ENCODE results near the gene USP16.
A peak's percentile ranks its signal among the peaks of the same experiment; 100 is the strongest.
"Not testable (repeated sequence)": the region's sequence is repeated elsewhere in the genome, so short reads cannot be mapped to it uniquely, and the experiment has no call there.

Gene USP16

DNA sequence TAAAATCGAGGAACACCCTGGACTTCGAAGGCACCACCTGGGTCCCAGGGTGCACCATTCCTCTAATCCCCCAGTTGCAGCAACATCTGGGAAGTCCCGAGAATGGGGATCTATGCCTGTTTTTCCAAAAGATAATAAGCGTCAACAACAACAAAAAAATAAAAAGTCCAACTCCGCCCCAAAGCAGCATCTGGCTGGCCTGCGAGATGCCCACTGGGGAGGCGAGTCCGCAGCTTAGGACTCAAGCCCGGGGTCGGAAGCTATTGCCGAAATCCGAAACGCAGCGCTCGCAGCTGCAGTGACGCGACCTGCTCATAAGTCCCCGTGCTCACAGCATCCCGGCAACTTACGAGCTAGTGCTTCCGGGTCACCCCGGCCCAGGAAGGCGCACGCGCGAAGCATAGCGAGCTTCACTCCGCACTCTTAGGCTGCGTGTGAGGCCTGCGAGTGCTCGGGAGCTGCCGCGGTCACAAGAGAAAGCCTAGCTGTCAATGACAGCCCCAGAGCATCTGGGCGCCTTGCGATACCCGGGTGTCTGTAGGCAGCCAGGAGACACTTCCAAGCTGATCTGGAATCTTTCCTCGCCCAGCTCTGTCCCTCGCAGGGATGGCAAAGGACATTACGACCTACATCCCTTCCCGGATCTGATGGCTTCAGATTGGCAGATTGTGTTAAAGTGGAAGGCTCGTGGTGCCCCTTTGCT lies 21.9 kb upstream of the USP16 start:
- TF ChIP-seq PAX5 (IDR thresholded peaks at IDR 0.05; ENCODE audit: insufficient read depth, low read length, severe bottlenecking), result no peak
- peak; percentile 99 for TF ChIP-seq POLR2AphosphoS5 (IDR thresholded peaks at IDR 0.05; ENCODE audit: low read depth, low read length)
- TF ChIP-seq POU2F2 (IDR thresholded peaks at IDR 0.05; ENCODE audit: low read depth, low read length), result peak; percentile 87
- peak; percentile 99 for TF ChIP-seq POLR2A (IDR thresholded peaks at IDR 0.05; ENCODE audit: low read depth, low read length)
- peak; percentile 98 for TF ChIP-seq TAF1 (IDR thresholded peaks at IDR 0.05; ENCODE audit: low read depth, low read length)
- no peak for TF ChIP-seq SPI1 (IDR thresholded peaks at IDR 0.05; ENCODE audit: low read depth, low read length)
- FAIRE-seq, result peak; percentile 100

DNA sequence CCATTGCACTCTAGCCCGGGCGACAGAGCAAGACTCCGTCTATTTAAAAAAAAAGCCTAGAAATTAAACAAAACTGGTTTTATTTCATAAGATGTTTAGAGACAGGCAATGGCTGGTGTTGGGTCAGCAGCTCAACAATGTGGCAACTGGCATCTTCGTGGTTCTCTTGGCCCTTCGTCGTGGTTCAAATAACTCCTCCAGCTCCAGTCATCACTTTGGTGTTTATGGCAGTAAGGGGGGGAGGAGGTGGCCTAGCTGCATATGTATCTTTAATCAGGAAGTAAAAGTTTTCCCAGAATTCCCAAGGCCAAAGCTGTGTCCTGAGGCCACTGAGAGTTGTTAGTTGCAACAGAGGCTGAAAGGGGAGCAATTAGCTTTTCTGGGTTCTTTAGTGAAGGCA lies 18.8 kb upstream of the USP16 start:
- DNase-seq (ENCODE audit: insufficient read length, low spot score), result no peak
- TF ChIP-seq POU2F2 (IDR thresholded peaks at IDR 0.05; ENCODE audit: low read depth, low read length), result no peak
- no peak for TF ChIP-seq POLR2AphosphoS5 (IDR thresholded peaks at IDR 0.05; ENCODE audit: low read depth, low read length)
- no peak for TF ChIP-seq SPI1 (IDR thresholded peaks at IDR 0.05; ENCODE audit: low read depth, low read length)
- TF ChIP-seq PAX5 (IDR thresholded peaks at IDR 0.05; ENCODE audit: insufficient read depth, low read length, severe bottlenecking), result no peak

More for the DNA sequence above, 21.9 kb upstream of the USP16 start:
- DNase-seq (ENCODE audit: insufficient read length, low spot score), result peak; percentile 84

DNA sequence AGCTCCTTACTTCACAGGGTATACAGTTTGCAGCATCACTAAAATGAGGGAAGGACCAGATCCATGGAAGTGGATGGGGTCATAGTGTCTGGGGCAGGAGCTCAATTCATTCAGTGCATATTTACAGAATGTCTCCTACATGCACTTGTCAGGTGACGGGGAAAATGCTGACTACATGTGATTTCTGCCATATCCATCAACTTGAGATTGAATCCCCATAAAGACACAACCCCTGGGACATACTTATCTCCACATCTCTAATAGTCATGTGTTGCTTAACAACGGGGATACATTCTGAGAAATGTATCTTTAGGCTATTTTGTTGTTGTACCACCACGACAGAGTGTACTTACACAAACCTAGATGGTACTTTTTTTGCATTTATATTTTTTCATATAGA lies 17.3 kb upstream of the USP16 start:
- DNase-seq (ENCODE audit: insufficient read length, low spot score) (no peak), FAIRE-seq (peak; percentile 58)
- TF ChIP-seq PAX5 (IDR thresholded peaks at IDR 0.05; ENCODE audit: insufficient read depth, low read length, severe bottlenecking) (no peak), POU2F2 (IDR thresholded peaks at IDR 0.05; ENCODE audit: low read depth, low read length) (no peak), POLR2A (IDR thresholded peaks at IDR 0.05; ENCODE audit: low read depth, low read length) (no peak), POLR2AphosphoS5 (IDR thresholded peaks at IDR 0.05; ENCODE audit: low read depth, low read length) (no peak), SPI1 (IDR thresholded peaks at IDR 0.05; ENCODE audit: low read depth, low read length) (no peak)

More for the DNA sequence above, 18.8 kb upstream of the USP16 start:
- no peak for FAIRE-seq

DNA sequence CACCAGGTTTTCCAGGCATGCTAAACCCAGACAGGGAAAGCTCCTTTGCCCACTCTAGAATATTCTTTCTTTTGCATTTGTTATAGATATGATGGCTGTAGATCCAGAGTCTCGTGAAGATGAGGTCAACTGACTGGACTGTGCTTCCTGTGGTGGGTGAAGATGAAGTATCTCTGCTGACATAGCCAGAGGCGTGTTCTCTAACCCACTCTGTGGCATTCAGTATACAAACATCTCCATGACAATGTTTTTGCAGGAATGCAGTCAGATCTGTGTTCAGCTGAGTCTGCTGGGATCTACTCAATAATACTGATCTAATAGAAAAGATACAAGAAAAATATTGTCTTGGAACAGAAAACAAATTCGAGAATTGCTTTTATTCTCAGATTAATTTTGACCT lies 16.7 kb upstream of the USP16 start:
- FAIRE-seq, result no peak
- TF ChIP-seq TAF1 (IDR thresholded peaks at IDR 0.05; ENCODE audit: low read depth, low read length) (no peak), POLR2A (IDR thresholded peaks at IDR 0.05; ENCODE audit: low read depth, low read length) (no peak), SPI1 (IDR thresholded peaks at IDR 0.05; ENCODE audit: low read depth, low read length) (no peak), POU2F2 (IDR thresholded peaks at IDR 0.05; ENCODE audit: low read depth, low read length) (no peak), PAX5 (IDR thresholded peaks at IDR 0.05; ENCODE audit: insufficient read depth, low read length, severe bottlenecking) (no peak), POLR2AphosphoS5 (IDR thresholded peaks at IDR 0.05; ENCODE audit: low read depth, low read length) (no peak)
- no peak for DNase-seq (ENCODE audit: insufficient read length, low spot score)

DNA sequence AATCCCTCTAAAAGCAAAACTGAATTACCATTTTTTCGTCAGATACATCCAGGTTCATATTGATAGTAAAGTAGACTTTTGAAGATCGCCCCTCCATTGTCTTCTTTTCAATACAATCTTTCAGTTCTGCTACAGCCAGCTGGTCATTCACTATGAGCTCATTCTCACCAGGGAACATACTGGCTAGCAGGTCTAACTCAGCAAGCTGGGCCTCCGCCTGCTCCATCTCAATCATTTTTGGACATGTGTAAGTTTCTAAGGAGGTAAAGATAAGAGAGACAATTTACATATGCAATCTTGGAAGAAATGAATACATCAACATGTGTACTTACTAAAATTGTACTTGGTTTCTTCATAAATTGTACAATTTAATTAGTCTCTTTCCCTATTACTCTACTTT lies 16.1 kb upstream of the USP16 start:
- no peak for FAIRE-seq
- no peak for DNase-seq (ENCODE audit: insufficient read length, low spot score)
- no peak for TF ChIP-seq PAX5 (IDR thresholded peaks at IDR 0.05; ENCODE audit: insufficient read depth, low read length, severe bottlenecking)
- no peak for TF ChIP-seq TAF1 (IDR thresholded peaks at IDR 0.05; ENCODE audit: low read depth, low read length)
- no peak for TF ChIP-seq POU2F2 (IDR thresholded peaks at IDR 0.05; ENCODE audit: low read depth, low read length)
- no peak for TF ChIP-seq POLR2A (IDR thresholded peaks at IDR 0.05; ENCODE audit: low read depth, low read length)
- TF ChIP-seq SPI1 (IDR thresholded peaks at IDR 0.05; ENCODE audit: low read depth, low read length), result no peak
- no peak for TF ChIP-seq POLR2AphosphoS5 (IDR thresholded peaks at IDR 0.05; ENCODE audit: low read depth, low read length)

DNA sequence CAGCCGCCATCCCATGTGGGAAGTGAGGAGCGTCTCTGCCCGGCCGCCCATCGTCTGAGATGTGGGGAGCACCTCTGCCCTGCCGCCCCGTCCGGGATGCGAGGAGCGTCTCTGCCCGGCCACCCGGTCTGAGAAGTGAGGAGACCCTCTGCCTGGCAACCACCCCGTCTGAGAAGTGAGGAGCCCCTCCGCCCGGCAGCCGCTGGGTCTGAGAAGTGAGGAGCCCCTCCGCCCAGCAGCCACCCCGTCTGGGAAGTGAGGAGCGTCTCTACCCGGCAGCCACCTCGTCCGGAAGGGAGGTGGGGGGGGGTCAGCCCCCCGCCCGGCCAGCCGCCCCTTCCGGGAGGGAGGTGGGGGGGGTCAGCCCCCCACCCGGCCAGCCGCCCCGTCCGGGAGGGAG lies 13.2 kb upstream of the USP16 start:
- not testable (repeated sequence) for FAIRE-seq; DNase-seq (ENCODE audit: insufficient read length, low spot score)

DNA sequence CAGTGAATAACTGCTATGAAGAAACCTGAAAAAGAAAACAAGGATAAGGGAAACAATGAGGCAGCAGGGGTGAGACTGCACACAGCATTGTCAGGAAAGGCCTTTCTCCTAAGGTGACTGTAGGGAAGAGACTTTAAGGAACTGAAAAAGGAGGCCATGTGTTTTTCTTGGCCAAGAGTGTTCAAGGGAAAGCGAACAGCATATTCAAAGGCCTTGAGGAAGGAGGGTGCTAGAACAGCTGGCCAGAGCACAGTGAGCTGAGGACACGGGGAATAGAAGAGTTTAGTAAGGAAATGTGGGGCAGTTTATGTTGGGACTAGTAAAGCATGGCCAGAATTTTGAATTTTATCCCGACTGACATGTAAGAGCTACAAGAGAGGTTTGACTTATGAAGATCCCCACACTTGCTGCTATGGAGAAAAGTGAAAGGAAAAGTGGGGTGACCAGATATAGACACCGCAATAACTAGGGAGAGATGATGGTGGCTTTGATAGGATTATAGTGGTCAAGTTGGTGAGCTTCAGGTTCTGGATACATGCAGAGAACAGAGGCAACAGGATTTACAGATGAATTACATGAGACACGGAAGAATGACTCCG lies 6.7 kb upstream of the USP16 start:
- TF ChIP-seq PAX5 (IDR thresholded peaks at IDR 0.05; ENCODE audit: insufficient read depth, low read length, severe bottlenecking), result no peak
- no peak for TF ChIP-seq POLR2AphosphoS5 (IDR thresholded peaks at IDR 0.05; ENCODE audit: low read depth, low read length)
- no peak for TF ChIP-seq TAF1 (IDR thresholded peaks at IDR 0.05; ENCODE audit: low read depth, low read length)
- TF ChIP-seq POU2F2 (IDR thresholded peaks at IDR 0.05; ENCODE audit: low read depth, low read length), result no peak
- TF ChIP-seq POLR2A (IDR thresholded peaks at IDR 0.05; ENCODE audit: low read depth, low read length), result peak; percentile 46; the same call in 1 of the 2 replicates
- peak; percentile 86 for TF ChIP-seq SPI1 (IDR thresholded peaks at IDR 0.05; ENCODE audit: low read depth, low read length)
- FAIRE-seq (peak; percentile 35), DNase-seq (ENCODE audit: insufficient read length, low spot score) (no peak)

DNA sequence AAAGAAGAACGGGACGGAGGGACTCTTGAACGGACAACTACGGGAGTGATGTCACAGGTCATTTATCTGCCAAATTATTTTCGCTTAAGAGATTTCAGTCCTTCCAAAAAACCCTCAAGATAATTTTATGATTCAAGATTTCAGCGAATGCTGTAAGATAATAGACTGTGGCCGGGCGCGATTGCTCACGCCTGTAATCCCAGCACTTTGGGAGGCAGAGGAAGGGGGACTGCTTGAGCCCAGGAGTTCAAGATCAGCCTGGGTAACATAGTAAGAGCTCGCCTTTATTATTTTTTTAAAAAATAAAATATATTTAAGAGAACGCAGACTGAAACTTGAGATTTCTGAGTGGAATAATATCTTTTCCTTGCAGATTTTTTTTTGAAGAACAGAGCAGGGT lies 5.9 kb upstream of the USP16 start:
- DNase-seq (ENCODE audit: insufficient read length, low spot score) (no peak), FAIRE-seq (no peak)
- no peak for TF ChIP-seq PAX5 (IDR thresholded peaks at IDR 0.05; ENCODE audit: insufficient read depth, low read length, severe bottlenecking)

DNA sequence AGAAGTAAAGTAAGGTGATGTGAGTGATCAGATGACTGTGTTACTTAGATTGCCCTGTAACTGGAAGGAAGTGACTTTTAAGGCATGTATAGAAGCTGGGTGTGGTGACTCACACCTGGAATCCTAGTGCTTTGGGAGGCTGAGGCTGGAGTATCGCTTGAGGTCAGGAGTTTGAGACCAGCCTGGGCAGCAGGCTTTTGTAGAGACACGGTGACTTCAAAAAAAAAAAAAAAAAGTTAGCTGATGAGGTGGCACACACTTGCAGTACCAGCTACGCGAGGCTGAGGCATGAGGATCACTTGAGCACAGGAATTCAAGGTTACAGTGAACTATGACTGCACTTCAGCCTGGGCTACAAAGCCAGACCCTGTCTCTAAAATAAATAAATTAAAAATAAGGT lies 2.3 kb upstream of the USP16 start:
- no peak for TF ChIP-seq PAX5 (IDR thresholded peaks at IDR 0.05; ENCODE audit: insufficient read depth, low read length, severe bottlenecking)
- TF ChIP-seq POU2F2 (IDR thresholded peaks at IDR 0.05; ENCODE audit: low read depth, low read length), result no peak
- no peak for TF ChIP-seq POLR2A (IDR thresholded peaks at IDR 0.05; ENCODE audit: low read depth, low read length)
- no peak for TF ChIP-seq POLR2AphosphoS5 (IDR thresholded peaks at IDR 0.05; ENCODE audit: low read depth, low read length)
- TF ChIP-seq SPI1 (IDR thresholded peaks at IDR 0.05; ENCODE audit: low read depth, low read length), result no peak
- no peak for DNase-seq (ENCODE audit: insufficient read length, low spot score)
- FAIRE-seq, result no peak

DNA sequence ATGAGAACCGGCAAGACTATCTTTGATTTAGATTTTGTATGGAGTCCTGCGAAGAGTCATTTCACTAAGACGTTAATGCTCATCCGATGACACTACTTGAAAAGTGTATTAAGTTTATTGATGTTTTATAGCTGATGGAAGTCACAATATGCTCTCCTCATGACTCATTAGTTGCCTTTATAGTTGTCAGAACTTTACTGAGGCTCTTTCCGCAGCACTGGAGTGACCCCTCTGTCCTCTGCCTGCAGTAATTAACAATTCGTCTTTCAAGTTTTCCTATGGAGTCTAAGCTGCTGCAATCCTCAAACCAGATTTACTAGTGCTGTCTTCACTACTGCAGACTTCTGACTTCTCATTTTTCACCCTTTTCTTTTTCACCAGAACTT lies 853 bp downstream of the USP16 start:
- no peak for TF ChIP-seq POLR2A (IDR thresholded peaks at IDR 0.05; ENCODE audit: low read depth, low read length)
- DNase-seq (ENCODE audit: insufficient read length, low spot score) (no peak), FAIRE-seq (peak; percentile 20)

Data from GM12891 (cell line).